Fibroblast of skin of left biceps (primary cell): ENCODE measurements around the gene LRRC74A.
A peak's percentile ranks its signal among the peaks of the same experiment; 100 is the strongest.
"Not testable (repeated sequence)": the region's sequence is repeated elsewhere in the genome, so short reads cannot be mapped to it uniquely, and the experiment has no call there.

Experiments used
- DNase-seq, 2 experiments: peaks; one replicate each; pipeline ENCODE4 v3.0.0-alpha.2; 2013; ENCODE audit warnings: low read depth in 2 of 2

The LRRC74A gene

DNA sequence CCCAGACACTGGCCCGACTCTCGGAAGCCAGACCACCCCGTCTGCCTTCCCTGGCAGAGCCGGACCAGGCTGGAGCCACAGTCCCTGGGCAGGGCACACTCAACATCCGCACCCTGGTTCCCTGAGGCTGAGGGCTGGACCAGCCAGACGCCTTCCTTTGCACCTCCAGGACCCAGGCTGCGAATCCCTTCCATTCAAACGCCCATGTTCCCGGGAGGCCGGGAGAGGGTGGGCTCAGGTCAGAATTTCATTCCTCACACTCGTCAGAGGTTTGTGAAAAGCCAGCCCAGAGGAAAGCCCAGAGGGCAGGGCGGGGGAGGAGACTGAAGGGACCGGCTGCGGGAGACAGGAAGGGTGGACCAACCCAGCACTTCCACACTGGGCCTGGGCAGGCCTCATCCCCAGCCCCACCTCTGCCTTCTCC, 58.7 kb downstream of the LRRC74A start:
- no peak for DNase-seq

DNA sequence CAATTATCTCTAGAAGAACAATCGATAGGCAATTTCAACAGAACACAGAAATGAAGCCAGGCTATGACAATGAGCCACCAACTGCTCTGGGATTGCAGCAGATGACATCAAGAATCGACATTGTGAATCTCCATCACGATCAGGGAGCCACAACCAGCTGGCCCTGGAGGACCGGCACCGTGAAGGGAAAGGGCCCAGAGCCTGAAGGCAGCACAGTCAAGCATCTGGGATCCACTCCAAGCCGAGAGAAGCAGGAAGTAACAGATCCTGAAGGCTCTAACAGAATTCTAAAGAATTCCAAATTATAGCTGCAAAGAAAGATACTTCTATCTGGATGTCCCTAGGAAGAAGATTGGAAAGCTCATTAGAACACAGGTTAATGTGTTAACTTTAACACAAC, 61.0 kb downstream of the LRRC74A start:
- no peak for DNase-seq

DNA sequence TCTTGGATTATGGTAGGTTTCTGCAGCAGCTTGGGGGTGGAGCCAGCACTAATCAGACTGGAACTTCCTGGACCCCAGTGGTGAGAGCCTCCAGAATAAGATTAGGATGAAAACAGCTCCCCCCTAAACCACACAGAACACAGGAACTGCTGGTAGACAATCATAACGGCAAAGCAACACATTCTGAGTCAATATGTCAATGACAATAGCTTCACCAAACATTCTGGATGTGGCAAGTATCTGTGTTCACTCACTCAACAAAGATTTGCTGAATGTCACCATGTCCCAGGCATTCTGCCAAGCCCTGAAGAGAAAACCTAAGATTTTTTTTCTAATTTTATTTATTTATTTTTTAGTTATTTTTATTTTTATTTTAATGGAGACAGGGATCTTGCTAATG, 65.2 kb downstream of the LRRC74A start:
- DNase-seq = no peak

DNA sequence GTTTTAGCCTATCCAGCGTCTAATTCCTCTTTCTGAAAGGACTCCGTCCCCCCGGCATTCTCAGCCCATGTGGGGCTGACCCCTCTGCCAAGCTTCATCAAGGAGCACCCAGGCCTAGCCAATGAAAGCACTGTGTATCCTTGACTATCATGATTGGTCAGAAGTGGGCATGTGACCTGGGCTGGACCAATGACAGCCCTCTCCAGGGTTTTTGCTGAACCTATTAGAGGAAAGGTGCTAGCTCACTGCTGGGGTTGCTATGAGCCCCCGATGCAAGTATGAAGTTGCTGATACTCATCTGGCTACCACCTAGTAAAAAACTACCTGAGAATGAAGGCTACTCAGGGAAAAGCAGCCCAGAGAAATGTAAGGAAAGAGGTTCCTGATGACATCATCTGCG, 68.1 kb downstream of the LRRC74A start:
- DNase-seq = no peak

DNA sequence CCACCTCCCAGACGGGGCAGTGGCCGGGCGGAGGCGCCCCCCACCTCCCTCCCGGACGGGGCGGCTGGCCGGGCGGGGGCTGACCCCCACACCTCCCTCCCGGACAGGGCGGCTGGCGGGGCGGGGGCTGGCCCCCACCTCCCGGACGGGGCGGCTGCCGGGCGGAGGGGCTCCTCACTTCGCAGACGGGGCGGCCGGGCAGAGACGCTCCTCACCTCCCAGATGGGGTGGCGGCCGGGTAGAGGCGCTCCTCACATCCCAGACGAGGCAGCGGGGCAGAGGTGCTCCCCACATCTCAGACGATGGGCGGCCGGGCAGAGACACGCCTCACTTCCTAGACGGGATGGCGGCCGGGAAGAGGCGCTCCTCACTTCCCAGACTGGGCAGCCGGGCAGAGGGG, 71.8 kb downstream of the LRRC74A start:
- DNase-seq = not testable (repeated sequence)

DNA sequence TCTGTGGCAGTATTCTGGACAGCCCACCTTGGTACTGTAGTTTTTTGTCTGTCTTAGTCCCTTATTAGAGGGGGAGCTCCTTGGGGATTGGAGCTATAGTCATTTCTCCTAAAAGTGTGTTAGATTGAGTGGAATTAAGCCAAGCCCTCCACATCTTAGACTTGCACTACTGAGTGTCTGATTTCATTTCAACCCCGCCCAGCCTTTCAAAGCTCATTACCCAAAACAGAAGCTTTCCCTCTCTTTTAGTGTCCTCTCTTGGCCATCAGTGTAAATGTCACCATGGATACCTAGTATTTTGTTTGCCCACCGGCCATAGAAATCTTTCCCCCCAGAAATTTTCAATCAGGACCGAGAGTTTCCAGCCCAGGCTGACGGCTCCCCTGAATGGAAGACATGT, 74.5 kb downstream of the LRRC74A start:
- no peak for DNase-seq

DNA sequence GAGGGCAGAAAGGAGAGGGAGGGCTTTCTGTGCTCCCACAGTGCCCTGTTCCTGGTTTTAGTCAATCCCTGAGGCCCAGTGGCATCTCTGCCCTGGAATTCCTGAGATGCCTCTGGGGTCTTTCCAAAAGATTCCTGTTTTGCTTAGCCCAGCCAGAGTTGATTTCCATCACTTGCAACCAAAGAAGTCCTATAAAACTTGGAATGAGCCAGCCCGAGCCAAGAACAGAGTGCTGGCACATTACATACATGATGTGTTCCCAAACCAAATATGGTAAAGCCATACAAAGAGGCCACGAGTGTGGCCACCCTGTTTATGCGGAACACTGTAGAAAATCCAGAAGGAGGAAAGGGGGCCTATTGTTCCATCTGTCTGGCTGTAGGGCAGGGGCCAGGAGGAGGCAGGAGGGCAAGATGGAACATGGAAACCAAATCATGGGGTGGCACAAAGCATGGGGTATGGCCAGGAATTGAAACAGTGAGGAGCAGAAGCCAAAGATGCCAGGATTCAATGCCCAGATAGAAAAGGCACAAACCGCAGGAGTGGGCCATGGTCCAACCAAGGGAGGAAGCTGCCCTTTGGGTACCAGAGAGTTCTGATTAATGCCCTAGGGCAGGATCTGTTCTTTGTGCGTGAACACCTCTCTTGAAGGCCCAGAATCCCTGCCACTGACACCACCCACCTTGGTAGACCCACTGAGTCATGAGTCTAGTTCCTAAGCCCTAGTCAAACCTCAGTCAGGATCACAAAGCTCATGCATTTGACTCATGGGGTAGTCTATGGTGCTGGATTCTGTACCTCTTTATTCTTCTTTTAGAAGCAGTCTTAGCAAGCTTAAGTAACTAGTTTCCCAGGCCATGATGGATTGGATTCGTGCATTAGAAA, 75.2 kb downstream of the LRRC74A start:
- no peak for DNase-seq

DNA sequence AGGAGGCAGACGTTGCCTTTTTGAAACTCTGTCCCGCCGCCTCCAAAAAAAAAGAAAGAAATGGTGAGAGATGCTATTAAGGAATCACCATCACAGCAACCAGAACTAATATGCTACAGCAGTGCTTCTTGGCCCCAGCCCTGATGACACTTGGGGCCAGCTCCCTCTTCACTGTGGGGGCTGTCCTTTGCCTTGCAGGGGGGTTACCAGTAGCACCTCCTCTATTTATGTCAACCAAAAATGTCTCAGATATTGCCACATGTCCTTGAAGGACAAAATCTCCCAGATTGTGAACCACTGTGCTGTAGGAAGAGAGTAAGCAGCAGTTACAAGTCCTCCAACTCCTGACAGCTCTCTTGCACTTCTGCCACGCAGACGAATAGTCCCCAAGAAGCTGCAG, 76.4 kb downstream of the LRRC74A start:
- no peak for DNase-seq

DNA sequence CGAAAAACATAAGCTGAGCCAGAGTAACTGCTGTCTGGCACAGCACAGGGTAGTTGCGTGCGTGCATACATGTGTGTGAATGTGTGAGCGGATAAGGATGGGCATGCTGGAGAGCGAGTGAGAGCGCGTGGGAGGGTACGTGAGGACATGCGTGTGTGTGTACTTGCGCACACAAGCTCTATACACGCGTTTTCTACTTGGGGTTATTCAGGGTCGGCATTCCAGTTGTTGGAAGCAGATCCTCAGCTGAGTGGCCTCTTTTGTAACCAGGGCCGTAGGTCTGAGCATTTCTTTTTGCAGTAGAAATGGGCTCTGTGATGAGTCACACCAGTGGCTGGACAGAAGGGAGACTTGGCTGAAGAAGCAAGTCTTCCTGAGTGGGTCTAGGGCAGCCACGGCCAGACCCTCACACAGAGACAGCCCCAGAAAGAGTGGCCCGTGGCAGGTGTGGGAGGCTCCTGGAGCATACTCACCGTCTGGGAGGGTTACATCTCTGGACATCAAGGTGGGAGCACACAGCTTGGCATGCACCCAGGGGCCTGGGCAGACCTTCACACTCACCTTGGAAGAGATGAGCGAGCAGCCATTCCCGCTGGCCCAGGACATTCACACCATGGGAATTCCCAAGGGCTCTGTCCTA, 78.0 kb downstream of the LRRC74A start:
- DNase-seq = peak in 1 of 2 experiments; percentile 48

DNA sequence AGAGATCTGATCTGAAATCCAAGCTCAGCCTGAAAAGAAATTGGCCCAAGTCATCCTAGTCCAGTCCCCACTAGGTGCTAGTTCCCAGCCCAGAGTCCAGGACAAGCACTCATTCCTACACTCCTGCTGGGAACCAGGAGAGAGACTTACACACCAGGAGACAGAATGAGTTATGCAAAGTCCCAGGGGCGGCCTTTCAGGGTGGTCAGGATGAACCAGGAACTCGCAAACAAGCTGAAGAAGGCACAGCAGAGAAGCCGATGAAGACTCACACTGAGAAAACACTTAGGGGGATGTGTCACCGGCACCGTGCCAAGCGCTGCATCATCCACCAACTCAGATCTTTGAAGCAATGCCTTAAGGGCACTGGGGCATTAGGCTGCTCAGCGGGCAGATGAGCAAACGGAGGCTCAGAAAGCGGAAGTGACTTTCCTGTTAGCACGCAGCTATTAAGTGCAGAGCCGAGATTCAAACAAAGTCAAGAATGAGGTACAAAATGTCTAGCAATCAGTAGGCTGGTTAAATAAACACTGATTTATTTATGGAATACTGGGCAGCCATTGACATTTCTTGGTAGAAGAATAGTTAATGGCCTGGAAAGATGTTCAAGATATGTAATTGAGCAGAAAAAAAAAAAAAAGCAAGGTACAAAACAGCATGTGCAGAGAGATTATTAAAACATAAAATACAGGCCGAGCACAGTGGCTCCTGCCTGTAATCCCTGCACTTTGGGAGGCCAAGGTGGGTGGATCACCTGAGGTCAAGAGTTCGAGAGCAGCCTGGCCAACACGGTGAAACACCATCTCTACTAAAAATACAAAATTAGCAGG, 78.7 kb downstream of the LRRC74A start:
- peak; percentile 73 to 74 for DNase-seq

DNA sequence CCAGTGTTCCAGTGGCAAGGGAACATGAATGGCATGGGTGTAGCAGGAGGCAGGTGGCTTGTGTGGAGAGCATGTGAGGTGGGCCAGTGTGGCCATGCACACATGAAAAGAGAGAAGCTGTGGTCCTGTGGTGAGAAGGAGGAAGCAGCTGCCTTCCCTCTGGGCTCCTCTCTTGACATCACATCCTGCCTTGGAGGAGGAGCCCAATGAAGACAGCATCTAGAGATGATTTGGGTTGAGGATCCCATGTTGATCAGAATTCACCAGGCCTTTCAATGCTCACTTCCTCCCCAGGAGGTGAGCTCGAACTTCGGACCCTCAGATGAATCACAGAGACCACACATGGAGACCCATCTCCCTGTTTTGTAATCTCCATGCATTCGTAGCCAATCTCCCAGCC, 82.6 kb downstream of the LRRC74A start:
- no peak for DNase-seq

DNA sequence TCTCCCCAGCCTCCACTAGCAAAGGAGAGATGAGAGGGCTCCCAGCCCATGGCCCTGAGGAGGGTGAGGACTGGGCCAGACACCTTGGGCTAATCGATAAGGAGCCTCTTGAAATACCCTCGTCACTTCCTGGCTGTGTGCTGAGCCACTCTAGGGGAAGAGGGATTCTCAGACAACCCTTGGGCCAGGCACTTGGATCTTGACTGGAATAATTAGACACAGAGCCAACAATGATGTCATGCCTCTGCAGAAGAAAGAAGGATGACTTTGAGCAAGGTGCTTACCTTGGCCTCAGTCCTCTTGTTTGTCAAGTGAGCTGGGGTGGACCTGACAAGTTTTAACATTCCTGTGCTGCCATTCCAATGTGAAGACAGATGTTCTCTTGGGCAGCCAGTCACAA, 83.1 kb downstream of the LRRC74A start:
- DNase-seq = no peak

DNA sequence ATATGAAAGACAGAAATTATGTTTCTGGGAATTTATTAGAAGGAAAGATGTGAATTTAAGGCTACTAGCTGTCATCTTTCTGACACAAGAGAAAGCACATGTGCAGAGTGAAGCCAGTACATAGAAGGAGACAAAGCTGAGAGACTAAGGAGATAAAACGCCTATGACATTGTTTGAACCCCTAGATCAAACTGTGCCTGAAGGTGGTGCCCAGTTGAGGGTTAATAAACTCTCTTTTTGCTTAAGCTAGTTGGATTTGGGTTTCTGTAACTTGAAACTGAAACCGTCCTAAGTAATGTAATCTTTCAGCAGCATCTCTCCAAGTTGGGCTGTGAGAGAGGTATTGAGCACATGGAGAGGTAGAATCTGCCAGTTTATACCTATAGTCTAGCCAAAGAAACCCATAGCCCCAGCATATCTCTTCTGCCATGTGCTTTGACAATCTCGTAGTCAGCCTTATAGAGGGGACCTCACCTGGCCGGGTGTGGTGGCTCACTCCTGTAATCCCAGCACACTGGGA, 84.2 kb downstream of the LRRC74A start:
- DNase-seq = no peak

DNA sequence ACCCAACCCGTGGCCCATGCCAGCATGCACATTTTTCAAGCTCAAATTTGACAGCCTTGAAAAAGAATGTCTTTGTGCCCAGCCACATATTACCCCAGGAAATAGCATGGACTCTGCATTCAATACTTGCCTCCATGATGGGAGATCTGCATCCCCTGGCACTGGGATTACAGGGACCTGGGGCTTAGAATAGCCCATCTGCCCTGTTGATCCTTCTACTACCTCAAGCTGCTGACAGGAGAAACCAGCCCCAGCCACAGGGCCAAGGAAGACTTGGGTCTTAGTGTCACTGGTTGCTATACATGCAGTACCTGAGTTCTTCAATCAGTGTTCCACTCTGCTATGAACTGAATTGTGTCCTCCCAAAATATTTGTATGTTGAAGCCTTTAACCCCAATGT, 85.3 kb downstream of the LRRC74A start:
- DNase-seq = no peak

DNA sequence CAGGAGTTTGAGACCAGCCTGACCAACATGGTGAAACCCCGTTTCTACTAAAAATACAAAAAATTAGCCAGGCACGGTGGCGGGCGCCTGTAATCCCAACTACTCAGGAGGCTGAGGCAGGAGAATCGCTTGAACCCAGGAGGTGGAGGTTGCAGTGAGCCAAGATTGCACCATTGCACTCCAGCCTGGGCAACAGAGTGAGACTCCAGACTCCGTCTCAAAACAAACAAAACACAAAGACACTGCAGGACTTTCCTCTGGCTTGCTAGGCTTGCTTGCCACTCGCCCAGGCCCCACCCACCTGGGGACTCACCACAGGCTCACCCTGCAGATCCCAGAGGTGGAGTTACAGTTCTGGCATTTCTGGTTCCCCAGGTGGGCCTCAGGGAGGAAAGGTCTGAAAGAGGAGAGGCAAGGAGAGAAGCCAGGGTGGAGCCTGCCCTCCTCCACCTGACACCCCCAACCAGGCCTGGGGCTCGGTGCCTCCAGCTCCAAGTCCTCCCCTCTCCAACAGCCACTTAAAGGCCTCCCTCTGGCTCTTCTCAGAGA, 88.4 kb downstream of the LRRC74A start:
- DNase-seq = not testable (repeated sequence)

DNA sequence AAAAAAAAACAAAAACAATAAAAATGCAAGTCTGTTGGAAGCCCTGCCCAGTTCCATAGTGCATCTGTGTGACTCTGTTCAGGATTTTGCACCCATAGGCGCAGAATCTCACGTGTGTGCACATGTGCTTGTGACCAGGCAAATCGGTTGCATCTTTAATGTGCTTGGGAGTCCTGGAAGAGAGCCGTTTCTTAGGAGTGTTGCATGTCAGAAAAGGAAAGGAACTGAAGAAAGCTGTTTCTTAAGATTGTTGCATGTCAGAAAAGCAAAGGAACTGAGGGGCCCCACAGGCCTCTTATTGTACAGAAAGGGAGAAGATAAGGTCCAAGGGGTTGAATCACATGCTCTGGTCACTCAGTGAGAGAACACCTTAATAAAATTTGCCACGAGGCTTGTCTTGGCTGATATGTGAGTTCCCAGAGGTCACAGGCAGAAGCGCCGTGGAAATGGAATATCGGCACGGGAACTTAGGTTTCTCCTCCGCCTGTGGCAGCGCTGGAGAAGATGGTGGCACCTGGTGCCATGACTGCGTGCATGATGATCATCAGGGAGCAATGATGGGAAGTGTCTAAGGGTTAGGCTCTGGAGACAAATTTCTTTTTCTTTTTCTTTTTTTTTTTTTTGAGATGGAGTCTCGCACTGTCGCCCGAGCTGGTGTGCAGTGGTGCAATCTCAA, 90.0 kb downstream of the LRRC74A start:
- DNase-seq = no peak

DNA sequence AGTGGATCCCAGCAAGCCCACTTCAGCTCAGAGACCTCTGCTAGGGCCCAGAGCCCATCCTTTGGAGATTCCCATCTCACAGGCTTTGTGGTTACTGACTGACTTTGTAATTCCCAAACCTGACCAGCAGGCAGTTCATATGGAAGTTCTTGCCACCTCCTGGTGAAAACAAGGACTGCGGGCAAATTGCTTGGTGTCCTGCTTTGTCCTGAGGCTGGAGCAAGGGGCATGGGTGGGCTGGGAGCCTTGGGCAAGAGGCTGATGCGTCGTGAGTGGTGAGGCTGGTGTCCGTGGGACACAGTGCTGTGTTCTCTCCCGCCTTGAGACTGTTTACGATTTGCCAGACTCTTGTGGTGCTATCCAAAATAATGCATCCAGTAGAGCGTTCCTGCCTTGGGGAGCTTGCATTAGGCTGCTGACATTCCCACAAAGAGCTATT, 91.0 kb downstream of the LRRC74A start:
- no peak for DNase-seq

DNA sequence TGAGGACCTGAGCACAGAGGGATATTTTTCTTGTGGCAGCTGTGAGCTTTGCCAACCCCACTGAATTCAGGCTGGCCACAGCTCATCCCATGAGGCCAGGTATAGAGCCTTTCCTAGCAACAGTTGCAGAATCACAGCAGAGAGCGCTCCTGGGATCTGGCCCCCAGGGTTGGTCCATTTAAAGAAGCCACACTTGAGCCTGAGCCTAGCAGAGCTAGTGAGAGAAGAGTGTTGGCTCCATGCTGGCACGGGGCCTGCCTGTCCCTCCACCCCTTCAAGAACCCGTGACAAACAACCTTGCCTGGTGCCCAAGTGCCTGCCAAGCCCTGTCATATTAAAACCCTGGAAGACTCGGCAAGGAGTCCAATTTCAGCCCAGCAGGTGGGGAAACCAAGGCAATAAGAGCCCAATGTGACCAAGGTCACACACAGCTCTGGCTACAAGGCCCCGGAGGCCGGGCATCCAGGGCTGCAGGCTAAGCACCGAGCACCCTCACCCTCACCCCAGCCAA, 91.6 kb downstream of the LRRC74A start:
- no peak for DNase-seq

DNA sequence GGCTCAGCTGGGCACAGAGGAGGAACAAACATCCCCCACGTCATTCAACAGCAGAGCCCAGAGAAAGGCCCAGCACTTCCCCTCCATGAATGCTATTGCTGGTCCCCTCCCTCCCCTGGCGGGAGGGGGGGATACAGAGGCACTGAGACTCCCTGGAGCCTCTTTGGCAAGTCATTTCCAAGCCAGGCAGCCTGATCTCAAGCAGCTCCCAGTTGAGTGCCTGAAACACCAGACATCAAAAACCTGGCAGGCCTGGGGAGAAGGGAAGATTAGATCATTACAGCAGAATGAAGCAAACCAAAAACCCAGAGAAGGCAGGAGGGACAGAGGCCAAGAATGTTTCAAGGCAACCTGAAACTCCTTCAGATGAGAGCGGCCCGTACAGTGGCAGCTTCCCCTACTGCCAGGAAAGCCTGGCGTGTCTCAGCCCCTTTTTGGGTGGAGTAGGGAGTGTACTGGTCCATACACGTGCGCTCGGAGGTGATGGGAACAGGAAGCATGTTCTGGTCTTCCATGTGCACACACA, 92.1 kb downstream of the LRRC74A start:
- DNase-seq = peak; percentile 85 to 87

DNA sequence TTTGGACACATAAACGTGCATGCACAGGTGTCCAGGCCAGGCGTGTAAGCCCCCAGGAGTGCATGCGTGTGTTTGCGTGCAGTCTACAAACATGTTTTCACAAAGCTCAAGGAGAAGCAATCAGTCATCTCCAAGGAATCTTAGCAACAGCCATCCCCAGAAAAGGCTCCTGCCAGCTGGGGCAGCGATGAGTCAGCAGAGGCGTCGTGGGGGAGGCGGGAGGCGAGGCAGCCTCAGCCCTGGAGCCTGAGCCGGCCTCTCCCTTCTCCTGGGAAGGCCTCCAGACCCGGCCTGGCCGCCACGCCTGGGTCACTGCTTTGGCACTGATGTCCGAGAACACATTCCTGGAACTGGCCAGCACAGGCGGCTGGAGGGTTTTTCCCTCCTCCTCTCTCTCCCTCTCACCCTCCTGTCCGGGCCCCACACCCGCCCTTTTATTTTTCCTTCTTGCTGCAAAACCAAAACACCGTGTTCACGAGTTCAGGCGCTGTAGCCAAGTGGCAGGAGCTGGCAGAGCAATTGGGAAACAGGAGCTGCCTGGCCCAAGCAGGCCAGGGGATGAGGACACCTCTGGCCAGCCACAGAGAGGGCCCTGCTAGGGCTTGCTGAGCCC, 92.7 kb downstream of the LRRC74A start:
- DNase-seq = peak; percentile 88 to 89
